ENCODE results near the gene DISP1. TPM values are rescaled to one million over a fixed set of nuclear protein-coding genes. Genes with fewer than 3 reads are reported as not detected.
A peak's percentile ranks its signal among the peaks of the same experiment; 100 is the strongest.

The DISP1 gene
- total RNA-seq, 4 donors from 2014 or later = 4.1 to 22.8 (median 10.1) TPM

- TF ChIP-seq CTCF (IDR thresholded peaks at IDR 0.05) (no peak), POLR2A (IDR thresholded peaks at IDR 0.05) (no peak)
- peak in 2 of 3 donors; percentile 62 to 78 for DNase-seq
- Histone ChIP-seq H3K27ac (peak overlapping the region in 3 of 4 donors; percentile 28 to 83 (median 70)), H3K4me3 (peak overlapping the region in 2 of 4 donors; percentile 16 to 28), H3K27me3 (no peaks in the 10 kb centered on the region), H3K9me3 (peaks cover 0 to 6% (median 2%) of the 10 kb centered on the region in 4 donors), H3K36me3 (no peaks in the 10 kb centered on the region), H3K4me1 (peaks cover 0 to 3% (median 0%) of the 10 kb centered on the region in 4 donors)
Observed at GRCh38 chr1:222772996-222773379, 41.9 kb upstream of the DISP1 start.

- Histone ChIP-seq H3K9me3 (no peaks in the 10 kb centered on the region), H3K27me3 (no peaks in the 10 kb centered on the region), H3K36me3 (no peaks in the 10 kb centered on the region), H3K27ac (no peak overlapping the region), H3K4me3 (no peak overlapping the region), H3K4me1 (no peaks in the 10 kb centered on the region)
- no peak for TF ChIP-seq CTCF (IDR thresholded peaks at IDR 0.05)
- TF ChIP-seq POLR2A (IDR thresholded peaks at IDR 0.05) = no peak
- no peak for DNase-seq
Observed at GRCh38 chr1:222777463-222777862, 37.4 kb upstream of the DISP1 start.

- no peak for DNase-seq
- no peaks in the 10 kb centered on the region for H3K27me3 ChIP-seq
- H3K27ac ChIP-seq = no peak overlapping the region
- H3K4me1 ChIP-seq = no peaks in the 10 kb centered on the region
- no peak for TF ChIP-seq POLR2A (IDR thresholded peaks at IDR 0.05)
- TF ChIP-seq CTCF (IDR thresholded peaks at IDR 0.05) = no peak
- H3K4me3 ChIP-seq = no peak overlapping the region
- H3K36me3 ChIP-seq = no peaks in the 10 kb centered on the region
- no peaks in the 10 kb centered on the region for H3K9me3 ChIP-seq
Observed at GRCh38 chr1:222777977-222778376, 36.9 kb upstream of the DISP1 start.

- H3K9me3 ChIP-seq = no peaks in the 10 kb centered on the region
- no peaks in the 10 kb centered on the region for H3K4me1 ChIP-seq
- no peak for DNase-seq
- no peak overlapping the region for H3K27ac ChIP-seq
- TF ChIP-seq CTCF (IDR thresholded peaks at IDR 0.05) (no peak), POLR2A (IDR thresholded peaks at IDR 0.05) (no peak)
- no peaks in the 10 kb centered on the region for H3K36me3 ChIP-seq
- H3K4me3 ChIP-seq = no peak overlapping the region
- no peaks in the 10 kb centered on the region for H3K27me3 ChIP-seq
Observed at GRCh38 chr1:222781251-222781650, 33.6 kb upstream of the DISP1 start.

GRCh38 chr1:222783051-222783450 is 31.8 kb upstream of the DISP1 start:
- Histone ChIP-seq H3K27me3 (no peaks in the 10 kb centered on the region), H3K9me3 (no peaks in the 10 kb centered on the region)
- TF ChIP-seq POLR2A (IDR thresholded peaks at IDR 0.05) (no peak), CTCF (IDR thresholded peaks at IDR 0.05) (no peak)

GRCh38 chr1:222784371-222784770 is 30.5 kb upstream of the DISP1 start:
- Histone ChIP-seq H3K4me1 (no peaks in the 10 kb centered on the region), H3K27me3 (no peaks in the 10 kb centered on the region), H3K9me3 (no peaks in the 10 kb centered on the region), H3K36me3 (no peaks in the 10 kb centered on the region), H3K4me3 (no peak overlapping the region), H3K27ac (no peak overlapping the region)
- no peak for DNase-seq
- no peak for TF ChIP-seq POLR2A (IDR thresholded peaks at IDR 0.05)
- TF ChIP-seq CTCF (IDR thresholded peaks at IDR 0.05) = no peak

More at GRCh38 chr1:222783051-222783450, 31.8 kb upstream of the DISP1 start:
- Histone ChIP-seq H3K36me3 (no peaks in the 10 kb centered on the region), H3K4me1 (no peaks in the 10 kb centered on the region), H3K4me3 (no peak overlapping the region), H3K27ac (no peak overlapping the region)
- DNase-seq = no peak

Data from Peyer's patch (tissue), 4 donors.